WERI-Rb-1 (cell line): ENCODE data around the gene MS4A7.

ENCODE experiments used
- DNase-seq: peaks from one replicate; pipeline ENCODE4 v3.0.0-alpha.2; 2020
- H3K27ac ChIP-seq: fragments of 250-450 bp; sonication (Bioruptor Pico); 2 replicates; pipeline ENCODE4 v1.5.1; 2020; ENCODE audit warnings: mild to moderate bottlenecking, moderate library complexity
- H3K27me3 ChIP-seq: fragments of 250-450 bp; sonication (Bioruptor Pico); 2 replicates; pipeline ENCODE4 v1.5.1; 2021; ENCODE audit warnings: mild to moderate bottlenecking, low read depth, moderate library complexity; ENCODE audit not compliant: insufficient read depth, severe bottlenecking
- H3K36me3 ChIP-seq: fragments of 250-450 bp; sonication (Bioruptor Pico); 2 replicates; pipeline ENCODE4 v1.5.1; 2020; ENCODE audit warnings: mild to moderate bottlenecking, moderate library complexity
- H3K4me3 ChIP-seq: 2 replicates; pipeline ENCODE4 v1.5.1; 2011; ENCODE audit warnings: low read depth, mild to moderate bottlenecking, control low read depth, low read length
- H3K9me3 ChIP-seq: fragments of 250-450 bp; sonication (Bioruptor Pico); 2 replicates; pipeline ENCODE4 v1.5.1; 2021; ENCODE audit warnings: mild to moderate bottlenecking, moderate library complexity; ENCODE audit not compliant: severe bottlenecking
- CTCF ChIP-seq: IDR thresholded peaks from 2 replicates; pipeline ENCODE4 v1.5.1; 2011; ENCODE audit warnings: low read depth, mild to moderate bottlenecking, control low read depth, inconsistent platforms, low read length

MS4A7 gene

GRCh38 chr11:60372767-60373166, 5.6 kb upstream of the MS4A7 start:
- Histone ChIP-seq H3K27me3 (peaks cover 7% of the 10 kb centered on the region), H3K9me3 (no peaks in the 10 kb centered on the region), H3K27ac (no peak overlapping the region), H3K4me3 (no peak overlapping the region), H3K36me3 (no peaks in the 10 kb centered on the region)
- no peak for DNase-seq
- TF ChIP-seq CTCF: no peak

GRCh38 chr11:60375316-60375715, 3.0 kb upstream of the MS4A7 start:
- Histone ChIP-seq H3K27ac (no peak overlapping the region), H3K27me3 (peaks cover 5% of the 10 kb centered on the region), H3K36me3 (no peaks in the 10 kb centered on the region), H3K4me3 (no peak overlapping the region), H3K9me3 (no peaks in the 10 kb centered on the region)
- DNase-seq: no peak
- no peak for TF ChIP-seq CTCF

- Histone ChIP-seq H3K36me3 (no peaks in the 10 kb centered on the region), H3K4me3 (no peak overlapping the region), H3K27me3 (peaks cover 7% of the 10 kb centered on the region), H3K9me3 (no peaks in the 10 kb centered on the region), H3K27ac (no peak overlapping the region)
- DNase-seq: no peak
- TF ChIP-seq CTCF: no peak
Observed at GRCh38 chr11:60376601-60377000, 1.7 kb upstream of the MS4A7 start.

DNA sequence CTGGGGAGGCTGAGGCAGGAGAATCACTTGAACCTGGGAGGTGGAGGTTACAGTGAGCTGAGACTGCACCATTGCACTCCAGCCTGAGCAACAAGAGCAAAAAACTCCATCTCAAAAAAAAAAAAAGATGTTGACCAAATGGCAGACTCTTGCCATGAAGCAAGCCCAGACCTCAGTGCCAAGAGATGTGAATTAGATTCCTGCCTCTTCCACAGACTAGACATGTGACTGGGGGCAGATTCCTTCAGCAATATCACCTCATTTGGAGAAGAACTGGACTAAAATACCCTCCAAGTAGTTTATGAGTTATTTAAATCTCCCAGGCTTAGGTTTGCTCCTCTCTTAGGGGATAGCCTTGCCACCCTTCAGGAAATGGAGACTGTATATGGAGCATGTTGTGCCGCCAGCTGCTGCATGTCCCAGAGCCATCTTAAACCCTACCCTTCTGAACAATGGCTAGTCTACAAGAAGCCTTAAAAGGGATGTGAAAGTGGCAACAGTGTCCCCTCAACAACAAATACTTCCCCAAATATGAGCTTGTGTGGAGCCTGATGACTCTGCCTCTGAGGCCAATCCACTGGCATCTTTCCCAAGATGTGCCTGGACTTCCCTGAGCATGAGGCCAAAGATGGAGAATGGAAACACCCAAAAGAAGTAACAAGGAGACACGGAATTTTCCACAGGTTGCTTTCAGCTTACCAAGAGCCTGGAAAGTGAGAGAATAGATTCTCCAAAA, 763 bp upstream of the MS4A7 start:
- no peak for TF ChIP-seq CTCF
- H3K9me3 ChIP-seq: no peaks in the 10 kb centered on the region
- H3K36me3 ChIP-seq: no peaks in the 10 kb centered on the region
- no peak for DNase-seq
- H3K27ac ChIP-seq: no peak overlapping the region
- H3K27me3 ChIP-seq: peaks cover 12% of the 10 kb centered on the region
- no peak overlapping the region for H3K4me3 ChIP-seq

GRCh38 chr11:60389279-60389910, 11.1 kb downstream of the MS4A7 start:
- no peak overlapping the region for H3K27ac ChIP-seq
- H3K27me3 ChIP-seq: peaks cover 9% of the 10 kb centered on the region
- TF ChIP-seq CTCF: no peak

DNA sequence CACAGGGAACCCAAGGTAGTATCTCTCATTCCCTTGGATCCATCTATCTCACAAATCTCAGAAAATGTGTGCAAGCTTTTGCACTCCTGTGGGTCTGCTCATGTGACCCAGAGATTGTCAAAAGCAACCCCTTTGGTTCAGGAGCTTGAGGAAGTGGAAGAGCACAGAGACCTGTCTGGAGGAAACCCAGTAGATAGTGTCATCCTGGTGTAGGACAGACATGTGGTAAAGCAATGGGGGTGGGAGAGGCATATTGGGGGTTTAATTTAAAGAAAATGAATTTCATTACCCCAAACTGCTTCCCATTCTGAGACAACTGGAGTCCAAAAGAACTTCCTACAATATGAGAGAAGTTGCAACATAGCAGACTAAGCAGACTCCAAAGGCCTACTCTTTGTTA, 12.1 kb downstream of the MS4A7 start:
- Histone ChIP-seq H3K9me3 (no peaks in the 10 kb centered on the region), H3K36me3 (no peaks in the 10 kb centered on the region), H3K4me3 (no peak overlapping the region), H3K27ac (no peak overlapping the region), H3K27me3 (peaks cover 9% of the 10 kb centered on the region)
- no peak for DNase-seq
- TF ChIP-seq CTCF: no peak

More at GRCh38 chr11:60389279-60389910, 11.1 kb downstream of the MS4A7 start:
- Histone ChIP-seq H3K9me3 (no peaks in the 10 kb centered on the region), H3K36me3 (no peaks in the 10 kb centered on the region), H3K4me3 (no peak overlapping the region)
- DNase-seq: no peak
